ENCODE data around the gene PRR22. TPM values are rescaled to one million over a fixed set of nuclear protein-coding genes. Genes with fewer than 3 reads are reported as not detected.
"Not testable (repeated sequence)": the region's sequence is repeated elsewhere in the genome, so short reads cannot be mapped to it uniquely, and the experiment has no call there.

PRR22 gene
- total RNA-seq, 2 experiments from 2014 or later, result 6.1 to 10.5 TPM

GRCh38 chr19:5751709-5752108 is 32.8 kb downstream of the PRR22 start:
- no peak overlapping the region for H3K27ac ChIP-seq (ENCODE audit: low read depth, low read length, poor library complexity, severe bottlenecking)
- TF ChIP-seq EZH2phosphoT487 (IDR thresholded peaks at IDR 0.05; ENCODE audit: borderline replicate concordance, low read depth, low read length), result no peak
- TF ChIP-seq CTCF (conservative IDR thresholded peaks at IDR 0.05; ENCODE audit: low read length), result no peak
- ChIA-PET POLR2A (no interaction called here), CTCF (ENCODE audit: unreplicated experiment) (no interaction called here)
- no peak overlapping the region for H3K4me2 ChIP-seq (ENCODE audit: low read length)
- no peaks in the 10 kb centered on the region for H4K20me1 ChIP-seq (ENCODE audit: insufficient read depth, low read length)
- BruUV-seq (replicated peaks), result no TSS peak
- no peaks in the 10 kb centered on the region for H3K4me1 ChIP-seq (ENCODE audit: insufficient read depth, low read length, poor library complexity, severe bottlenecking)
- no peaks in the 10 kb centered on the region for H3K9me3 ChIP-seq (ENCODE audit: low read length)
- no peak overlapping the region for H2AFZ ChIP-seq (ENCODE audit: low read length)
- H3K79me2 ChIP-seq (ENCODE audit: insufficient read depth, low read depth, low read length), result no peaks in the 10 kb centered on the region
- no peak overlapping the region for H3K4me3 ChIP-seq (ENCODE audit: low read depth, low read length, poor library complexity, severe bottlenecking)
- intact Hi-C loops (cut with micrococcal nuclease; ENCODE audit: unreplicated experiment), result no loop called here
- no peaks in the 10 kb centered on the region for H3K36me3 ChIP-seq (ENCODE audit: insufficient read depth, low read length)
- H3K9me2 ChIP-seq (ENCODE audit: insufficient read depth, low read length), result no peaks in the 10 kb centered on the region
- no peak for DNase-seq (ENCODE audit: low spot score)

GRCh38 chr19:5749505-5749904 is 35.0 kb downstream of the PRR22 start:
- CTCF ChIA-PET (ENCODE audit: unreplicated experiment), result no interaction called here
- Histone ChIP-seq H3K4me2 (ENCODE audit: low read length) (no peak overlapping the region), H3K36me3 (ENCODE audit: insufficient read depth, low read length) (no peaks in the 10 kb centered on the region), H3K9me3 (ENCODE audit: low read length) (no peaks in the 10 kb centered on the region), H3K4me3 (ENCODE audit: low read depth, low read length, poor library complexity, severe bottlenecking) (no peak overlapping the region), H3K4me1 (ENCODE audit: insufficient read depth, low read length, poor library complexity, severe bottlenecking) (no peaks in the 10 kb centered on the region), H3K9me2 (ENCODE audit: insufficient read depth, low read length) (no peaks in the 10 kb centered on the region), H3K27ac (ENCODE audit: low read depth, low read length, poor library complexity, severe bottlenecking) (no peak overlapping the region), H3K79me2 (ENCODE audit: insufficient read depth, low read depth, low read length) (no peaks in the 10 kb centered on the region), H4K20me1 (ENCODE audit: insufficient read depth, low read length) (no peaks in the 10 kb centered on the region; the same call in 1 of the 2 replicates), H2AFZ (ENCODE audit: low read length) (no peak overlapping the region)
- POLR2A ChIA-PET, result interaction anchor here (0.7 kb wide), 1 partner anchor 1764 kb away, joined by 3 read pairs; no protein-coding TSS in a partner anchor
- BruUV-seq (replicated peaks), result no TSS peak
- intact Hi-C loops (cut with micrococcal nuclease; ENCODE audit: unreplicated experiment), result no loop called here
- TF ChIP-seq EZH2phosphoT487 (IDR thresholded peaks at IDR 0.05; ENCODE audit: borderline replicate concordance, low read depth, low read length) (no peak), CTCF (conservative IDR thresholded peaks at IDR 0.05; ENCODE audit: low read length) (no peak)
- DNase-seq (ENCODE audit: low spot score), result no peak

GRCh38 chr19:5748920-5749319 is 35.6 kb downstream of the PRR22 start:
- H3K36me3 ChIP-seq (ENCODE audit: insufficient read depth, low read length); H3K4me1 ChIP-seq (ENCODE audit: insufficient read depth, low read length, poor library complexity, severe bottlenecking); H3K9me2 ChIP-seq (ENCODE audit: insufficient read depth, low read length); intact Hi-C loops (cut with micrococcal nuclease; ENCODE audit: unreplicated experiment); BruUV-seq (replicated peaks); H3K4me2 ChIP-seq (ENCODE audit: low read length); DNase-seq (ENCODE audit: low spot score); H3K27ac ChIP-seq (ENCODE audit: low read depth, low read length, poor library complexity, severe bottlenecking); H3K79me2 ChIP-seq (ENCODE audit: insufficient read depth, low read depth, low read length); H3K4me3 ChIP-seq (ENCODE audit: low read depth, low read length, poor library complexity, severe bottlenecking); H3K9me3 ChIP-seq (ENCODE audit: low read length); H2AFZ ChIP-seq (ENCODE audit: low read length); H4K20me1 ChIP-seq (ENCODE audit: insufficient read depth, low read length): not testable (repeated sequence)
- ChIA-PET POLR2A (interaction anchor here (0.7 kb wide), 1 partner anchor 1763 kb away, joined by 3 read pairs; no protein-coding TSS in a partner anchor), CTCF (ENCODE audit: unreplicated experiment) (interaction anchor here (0.6 kb wide), 1 partner anchor 77 kb away, joined by 4 read pairs; no protein-coding TSS in a partner anchor)

- H3K27ac ChIP-seq (ENCODE audit: low read depth, low read length, poor library complexity, severe bottlenecking); H2AFZ ChIP-seq (ENCODE audit: low read length); H3K9me2 ChIP-seq (ENCODE audit: insufficient read depth, low read length); H3K9me3 ChIP-seq (ENCODE audit: low read length); CTCF ChIA-PET (ENCODE audit: unreplicated experiment); H3K4me2 ChIP-seq (ENCODE audit: low read length); H3K4me1 ChIP-seq (ENCODE audit: insufficient read depth, low read length, poor library complexity, severe bottlenecking); H3K79me2 ChIP-seq (ENCODE audit: insufficient read depth, low read depth, low read length); POLR2A ChIA-PET; H4K20me1 ChIP-seq (ENCODE audit: insufficient read depth, low read length); DNase-seq (ENCODE audit: low spot score); BruUV-seq (replicated peaks); intact Hi-C loops (cut with micrococcal nuclease; ENCODE audit: unreplicated experiment); H3K36me3 ChIP-seq (ENCODE audit: insufficient read depth, low read length); H3K4me3 ChIP-seq (ENCODE audit: low read depth, low read length, poor library complexity, severe bottlenecking): not testable (repeated sequence)
These were observed 39.5 kb downstream of the PRR22 start for GRCh38 chr19:5744999-5745398.
